ENCODE measurements around the gene RCN1.
A peak's percentile ranks its signal among the peaks of the same experiment; 100 is the strongest.

Gene RCN1

GRCh38 chr11:32088117-32088941, 2.5 kb upstream of the RCN1 start (continued):
- no peak for TF ChIP-seq ZNF530 (tag by site-specific recombination; IDR thresholded peaks at IDR 0.05; ENCODE audit: low read depth)
- TF ChIP-seq, protein P1, sequence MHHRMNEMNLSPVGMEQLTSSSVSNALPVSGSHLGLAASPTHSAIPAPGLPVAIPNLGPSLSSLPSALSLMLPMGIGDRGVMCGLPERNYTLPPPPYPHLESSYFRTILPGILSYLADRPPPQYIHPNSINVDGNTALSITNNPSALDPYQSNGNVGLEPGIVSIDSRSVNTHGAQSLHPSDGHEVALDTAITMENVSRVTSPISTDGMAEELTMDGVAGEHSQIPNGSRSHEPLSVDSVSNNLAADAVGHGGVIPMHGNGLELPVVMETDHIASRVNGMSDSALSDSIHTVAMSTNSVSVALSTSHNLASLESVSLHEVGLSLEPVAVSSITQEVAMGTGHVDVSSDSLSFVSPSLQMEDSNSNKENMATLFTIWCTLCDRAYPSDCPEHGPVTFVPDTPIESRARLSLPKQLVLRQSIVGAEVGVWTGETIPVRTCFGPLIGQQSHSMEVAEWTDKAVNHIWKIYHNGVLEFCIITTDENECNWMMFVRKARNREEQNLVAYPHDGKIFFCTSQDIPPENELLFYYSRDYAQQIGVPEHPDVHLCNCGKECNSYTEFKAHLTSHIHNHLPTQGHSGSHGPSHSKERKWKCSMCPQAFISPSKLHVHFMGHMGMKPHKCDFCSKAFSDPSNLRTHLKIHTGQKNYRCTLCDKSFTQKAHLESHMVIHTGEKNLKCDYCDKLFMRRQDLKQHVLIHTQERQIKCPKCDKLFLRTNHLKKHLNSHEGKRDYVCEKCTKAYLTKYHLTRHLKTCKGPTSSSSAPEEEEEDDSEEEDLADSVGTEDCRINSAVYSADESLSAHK (tag by site-specific recombination; IDR thresholded peaks at IDR 0.05) = peak; percentile 25; the same call in 1 of the 2 replicates
- TF ChIP-seq ZNF10 (tag by site-specific recombination; IDR thresholded peaks at IDR 0.05) = no peak; the same call in 1 of the 2 replicates
- peak; percentile 60; the same call in 1 of the 2 replicates for TF ChIP-seq ZBTB48 (tag by site-specific recombination; IDR thresholded peaks at IDR 0.05)
- TF ChIP-seq, protein P2, sequence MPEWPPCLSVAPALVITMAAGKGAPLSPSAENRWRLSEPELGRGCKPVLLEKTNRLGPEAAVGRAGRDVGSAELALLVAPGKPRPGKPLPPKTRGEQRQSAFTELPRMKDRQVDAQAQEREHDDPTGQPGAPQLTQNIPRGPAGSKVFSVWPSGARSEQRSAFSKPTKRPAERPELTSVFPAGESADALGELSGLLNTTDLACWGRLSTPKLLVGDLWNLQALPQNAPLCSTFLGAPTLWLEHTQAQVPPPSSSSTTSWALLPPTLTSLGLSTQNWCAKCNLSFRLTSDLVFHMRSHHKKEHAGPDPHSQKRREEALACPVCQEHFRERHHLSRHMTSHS (tag by site-specific recombination; IDR thresholded peaks at IDR 0.05) = no peak
- TF ChIP-seq ZBTB8A (tag by site-specific recombination; IDR thresholded peaks at IDR 0.05) = peak; percentile 17; the same call in 1 of the 2 replicates
- no peak for TF ChIP-seq BCL11A (tag by site-specific recombination; IDR thresholded peaks at IDR 0.05; ENCODE audit: low read depth)
- TF ChIP-seq ZNF555 (tag by site-specific recombination; conservative IDR thresholded peaks at IDR 0.05) = no peak
- TF ChIP-seq KLF9 (tag by site-specific recombination; IDR thresholded peaks at IDR 0.05; ENCODE audit: low read depth) = no peak
- TF ChIP-seq ZNF175 (tag by site-specific recombination; IDR thresholded peaks at IDR 0.05) = no peak
- peak; percentile 71 for TF ChIP-seq PRDM10 (tag by site-specific recombination; IDR thresholded peaks at IDR 0.05)
- TF ChIP-seq ZNF266 (tag by site-specific recombination; IDR thresholded peaks at IDR 0.05; ENCODE audit: low read depth) = no peak
- TF ChIP-seq ZNF24 (tag by site-specific recombination; IDR thresholded peaks at IDR 0.05) = 0 out of 2 replicates have a peak, but pooled peaks have one; percentile 34
- TF ChIP-seq ZFP69B (tag by site-specific recombination; IDR thresholded peaks at IDR 0.05) = no peak
- TF ChIP-seq GLI2 (tag by site-specific recombination; IDR thresholded peaks at IDR 0.05; ENCODE audit: borderline replicate concordance, low read depth) = no peak
- TF ChIP-seq ZBTB1 (tag by site-specific recombination; IDR thresholded peaks at IDR 0.05) = no peak
- TF ChIP-seq ZNF274 (IDR thresholded peaks at IDR 0.05; ENCODE audit: low read length) = no peak
- no peak for TF ChIP-seq ZNF274 (tag by site-specific recombination; IDR thresholded peaks at IDR 0.05; ENCODE audit: borderline replicate concordance)
- no peak for TF ChIP-seq KLF17 (tag by site-specific recombination; IDR thresholded peaks at IDR 0.05)
- no peak for TF ChIP-seq ZNF571 (tag by site-specific recombination; IDR thresholded peaks at IDR 0.05)
- TF ChIP-seq, protein P3, sequence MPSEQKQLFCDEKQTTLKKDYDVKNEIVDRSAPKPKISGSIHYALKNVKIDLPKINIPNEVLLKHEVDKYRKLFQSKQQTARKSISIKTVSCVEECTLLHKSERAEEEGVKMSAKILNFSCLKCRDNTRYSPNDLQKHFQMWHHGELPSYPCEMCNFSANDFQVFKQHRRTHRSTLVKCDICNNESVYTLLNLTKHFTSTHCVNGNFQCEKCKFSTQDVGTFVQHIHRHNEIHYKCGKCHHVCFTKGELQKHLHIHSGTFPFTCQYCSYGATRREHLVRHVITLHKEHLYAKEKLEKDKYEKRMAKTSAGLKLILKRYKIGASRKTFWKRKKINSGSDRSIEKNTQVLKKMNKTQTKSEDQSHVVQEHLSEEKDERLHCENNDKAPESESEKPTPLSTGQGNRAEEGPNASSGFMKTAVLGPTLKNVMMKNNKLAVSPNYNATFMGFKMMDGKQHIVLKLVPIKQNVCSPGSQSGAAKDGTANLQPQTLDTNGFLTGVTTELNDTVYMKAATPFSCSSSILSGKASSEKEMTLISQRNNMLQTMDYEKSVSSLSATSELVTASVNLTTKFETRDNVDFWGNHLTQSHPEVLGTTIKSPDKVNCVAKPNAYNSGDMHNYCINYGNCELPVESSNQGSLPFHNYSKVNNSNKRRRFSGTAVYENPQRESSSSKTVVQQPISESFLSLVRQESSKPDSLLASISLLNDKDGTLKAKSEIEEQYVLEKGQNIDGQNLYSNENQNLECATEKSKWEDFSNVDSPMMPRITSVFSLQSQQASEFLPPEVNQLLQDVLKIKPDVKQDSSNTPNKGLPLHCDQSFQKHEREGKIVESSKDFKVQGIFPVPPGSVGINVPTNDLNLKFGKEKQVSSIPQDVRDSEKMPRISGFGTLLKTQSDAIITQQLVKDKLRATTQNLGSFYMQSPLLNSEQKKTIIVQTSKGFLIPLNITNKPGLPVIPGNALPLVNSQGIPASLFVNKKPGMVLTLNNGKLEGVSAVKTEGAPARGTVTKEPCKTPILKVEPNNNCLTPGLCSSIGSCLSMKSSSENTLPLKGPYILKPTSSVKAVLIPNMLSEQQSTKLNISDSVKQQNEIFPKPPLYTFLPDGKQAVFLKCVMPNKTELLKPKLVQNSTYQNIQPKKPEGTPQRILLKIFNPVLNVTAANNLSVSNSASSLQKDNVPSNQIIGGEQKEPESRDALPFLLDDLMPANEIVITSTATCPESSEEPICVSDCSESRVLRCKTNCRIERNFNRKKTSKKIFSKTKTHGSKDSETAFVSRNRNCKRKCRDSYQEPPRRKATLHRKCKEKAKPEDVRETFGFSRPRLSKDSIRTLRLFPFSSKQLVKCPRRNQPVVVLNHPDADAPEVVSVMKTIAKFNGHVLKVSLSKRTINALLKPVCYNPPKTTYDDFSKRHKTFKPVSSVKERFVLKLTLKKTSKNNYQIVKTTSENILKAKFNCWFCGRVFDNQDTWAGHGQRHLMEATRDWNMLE (tag by site-specific recombination; conservative IDR thresholded peaks at IDR 0.05; ENCODE audit: low read depth) = 0 out of 2 replicates have a peak, but pooled peaks have one; percentile 26
- TF ChIP-seq ZSCAN4 (tag by site-specific recombination; IDR thresholded peaks at IDR 0.05) = no peak
- TF ChIP-seq ZNF624 (tag by site-specific recombination; IDR thresholded peaks at IDR 0.05) = no peak
- TF ChIP-seq ZNF138 (tag by site-specific recombination; IDR thresholded peaks at IDR 0.05; ENCODE audit: borderline replicate concordance) = no peak
